Skin of body (tissue), 3 donors: ENCODE data around the gene METTL23. TPM values are rescaled to one million over a fixed set of nuclear protein-coding genes. Genes with fewer than 3 reads are reported as not detected.

ENCODE experiments used
- DNase-seq: peaks from one replicate; lab custom pipeline; 2025; lab: John Stamatoyannopoulos, UW
- small RNA-seq: library from RNA; depleted of rRNA; stranded (forward); fragments of <200 nt; gene quantifications from one replicate; pipeline ENCODE3, GENCODE V24; 2014; ENCODE audit warnings: low replicate concordance
- total RNA-seq: library from RNA; depleted of rRNA; stranded (reverse); fragments of >200 nt; gene quantifications from one replicate; pipeline ENCODE4 v1.2.3, GENCODE V29; 2014

METTL23 gene
- total RNA-seq, 1 donor from 2014 or later, result 18.1 TPM

- DNase-seq, result no peak
These were observed 30.6 kb downstream of the METTL23 start for GRCh38 chr17:76757256-76757655.

DNA sequence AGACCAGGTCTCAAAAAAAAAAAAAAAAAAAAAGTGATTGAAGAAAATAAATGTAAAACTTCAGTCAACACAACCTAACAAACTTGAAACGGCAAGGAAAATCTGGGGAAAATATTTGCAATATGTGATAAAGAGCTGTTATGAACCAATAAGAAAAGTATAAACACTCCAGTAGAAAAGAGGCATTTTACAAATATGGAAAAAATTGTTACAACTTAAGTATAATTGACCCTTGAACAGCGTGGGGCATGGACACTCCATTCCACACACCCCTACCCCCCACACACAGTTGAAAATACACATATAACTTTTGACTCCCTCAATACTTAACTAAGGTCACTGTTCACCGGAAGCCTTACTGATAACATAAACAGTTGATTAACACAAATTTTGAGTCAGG is 31.9 kb downstream of the METTL23 start:
- no peak for DNase-seq

DNA sequence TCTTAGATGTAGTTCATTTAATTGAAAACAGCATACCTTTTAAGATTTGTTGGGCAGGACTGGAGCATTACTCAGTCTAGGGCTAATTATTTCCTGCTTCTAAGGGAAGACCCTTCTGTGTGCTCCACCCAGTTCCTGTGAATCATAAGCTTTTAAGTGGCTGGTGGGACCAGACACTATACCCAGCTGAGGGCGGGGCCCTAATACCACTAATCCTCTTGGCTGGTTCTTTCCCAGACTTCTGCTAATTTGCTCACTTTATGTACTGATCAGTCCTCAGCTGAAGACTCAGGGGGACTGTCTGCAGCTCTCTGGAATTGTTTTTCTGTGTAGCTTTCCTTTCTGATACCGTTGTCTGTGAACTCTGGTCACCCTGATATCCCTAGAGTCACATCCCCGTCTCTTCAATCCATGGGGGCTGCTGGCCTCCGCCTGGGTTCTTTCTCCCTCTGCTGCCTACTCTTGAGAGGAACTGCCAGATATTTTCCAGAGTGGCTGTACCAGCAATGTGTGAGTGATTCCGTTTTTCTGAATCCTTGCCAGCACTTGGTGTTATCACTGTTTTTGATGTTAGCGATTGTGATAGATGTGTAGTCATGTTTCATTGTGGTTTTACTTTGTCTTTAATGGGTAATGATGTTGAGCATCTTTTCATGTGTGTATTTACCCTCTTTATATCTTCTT is 46.3 kb downstream of the METTL23 start:
- peak; percentile 55 for DNase-seq

GRCh38 chr17:76775021-76775600 is 48.5 kb downstream of the METTL23 start:
- no peak for DNase-seq

DNA sequence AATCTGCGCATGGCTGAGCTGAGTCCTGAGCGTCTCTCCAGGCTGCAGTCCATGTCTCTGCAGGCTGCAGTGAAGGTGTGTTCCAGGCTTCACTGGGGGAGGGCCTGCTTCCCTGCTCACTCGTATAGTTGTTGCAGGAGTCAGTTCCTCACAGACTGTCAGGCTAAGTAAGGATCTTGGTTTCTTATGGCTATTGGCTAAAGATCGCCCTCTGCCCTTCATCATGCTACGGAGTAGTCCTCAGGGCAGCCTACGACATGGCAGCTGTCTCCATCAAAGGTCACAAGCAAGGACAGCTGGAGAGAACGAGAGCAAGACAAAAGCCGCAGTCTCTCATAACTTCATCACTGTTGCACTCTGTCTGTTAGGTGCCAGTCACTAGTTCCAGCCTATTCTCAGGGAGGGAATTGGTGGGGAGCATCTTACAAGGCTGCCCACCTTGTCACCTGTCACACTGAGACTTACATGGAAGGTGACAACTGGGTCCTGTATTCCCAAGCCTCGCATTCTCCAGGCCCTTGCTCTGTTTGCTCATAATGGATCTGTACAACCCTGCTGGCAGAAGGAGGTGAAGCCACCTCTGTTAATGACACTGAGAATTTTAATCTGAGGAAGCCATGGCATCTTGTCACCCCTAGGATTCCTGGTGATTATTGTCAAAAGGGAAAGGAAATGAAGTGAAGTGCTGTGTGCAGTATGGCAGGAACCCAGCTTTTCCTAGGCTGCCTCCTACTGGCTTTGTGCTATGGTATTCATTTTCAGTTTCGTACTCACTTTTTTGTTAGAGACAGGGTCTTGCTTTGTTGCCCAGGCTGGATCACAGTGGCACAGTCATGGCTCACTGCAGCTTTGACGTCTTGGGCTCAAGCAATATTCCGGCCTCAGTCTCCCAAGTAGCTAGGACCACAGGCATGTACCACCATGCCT is 54.7 kb downstream of the METTL23 start:
- DNase-seq, result no peak

DNA sequence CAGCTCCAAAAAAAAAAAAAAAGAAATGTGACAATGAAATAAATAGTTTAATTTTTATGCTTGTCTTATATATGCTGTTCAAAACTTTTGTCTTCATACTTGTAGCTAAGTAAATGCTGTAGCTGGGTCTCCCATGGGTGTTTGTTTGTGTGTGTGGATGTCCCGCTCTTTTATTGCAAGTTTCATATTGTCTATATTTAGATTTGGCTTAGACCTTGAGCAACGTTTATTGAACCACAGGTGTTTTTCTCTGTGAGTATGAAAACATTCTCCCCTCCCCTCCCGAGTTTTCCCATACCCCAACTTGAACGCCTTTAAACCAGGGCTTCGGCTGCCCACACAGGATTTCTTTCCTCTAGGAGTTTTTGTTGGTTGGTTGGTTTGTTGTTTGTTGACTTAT is 56.5 kb downstream of the METTL23 start:
- no peak for DNase-seq

Small RNA genes within 50 kb of the gene (small RNA-seq; reads per million reads assigned to genes)
- gene AC005837.3 (not detected), gene RF02271 (not detected), gene RNU6-97P (not detected), gene RNY4P36 (0.45 reads per million, percentile 56 among the genes with 10 or more reads in this experiment)

Other genes starting within 250 kb of the METTL23 start
- 9.9 TPM for gene RHBDF2, start 225.4 kb upstream of the METTL23 start, total RNA-seq
- 6.9 TPM for gene CYGB, start 189.1 kb upstream of the METTL23 start, total RNA-seq
- gene PRCD, start 186.8 kb upstream of the METTL23 start, total RNA-seq, result 2.7 TPM
- gene ST6GALNAC2, start 141.0 kb upstream of the METTL23 start, total RNA-seq, result 28.0 TPM
- gene ST6GALNAC1, start 83.1 kb upstream of the METTL23 start, total RNA-seq, result not detected
- 66.4 TPM for gene MXRA7, start 15.9 kb upstream of the METTL23 start, total RNA-seq
- 19.1 TPM for gene JMJD6, start 233 bp upstream of the METTL23 start, total RNA-seq
- gene SRSF2, start 10.5 kb downstream of the METTL23 start, total RNA-seq, result 99.6 TPM
- gene MFSD11, start 11.3 kb downstream of the METTL23 start, total RNA-seq, result 42.3 TPM
- 0.69 TPM for gene MGAT5B, start 141.6 kb downstream of the METTL23 start, total RNA-seq